ENCODE results near the gene MAP2K2. TPM values are rescaled to one million over a fixed set of nuclear protein-coding genes. Genes with fewer than 3 reads are reported as not detected.

The MAP2K2 gene
- total RNA-seq, 1 donor from 2014 or later = 154 TPM

DNA sequence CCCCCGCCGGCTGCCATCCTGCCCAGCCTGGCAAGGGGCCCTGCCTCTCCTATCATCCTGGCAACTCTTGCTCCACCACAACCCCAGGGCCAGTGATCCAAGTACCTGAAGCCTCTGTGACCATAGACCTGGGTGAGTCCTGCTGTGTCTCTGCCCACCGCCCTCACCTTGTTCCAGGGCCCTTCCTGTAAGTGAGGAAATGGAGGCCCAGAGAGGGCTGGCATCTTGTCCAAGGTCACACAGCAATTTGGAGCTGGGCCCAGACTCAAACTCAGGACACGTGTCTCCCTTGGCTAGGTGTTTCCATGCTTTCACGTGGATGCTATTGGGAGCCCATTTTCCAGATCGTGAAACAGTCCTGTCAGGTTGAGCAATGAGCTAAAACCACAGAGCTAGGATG, 33.2 kb upstream of the MAP2K2 start:
- peaks cover 10% of the 10 kb centered on the region for H3K4me1 Mint-ChIP-seq (ENCODE audit: low read depth)
- no peaks in the 10 kb centered on the region for H3K9me3 Mint-ChIP-seq (ENCODE audit: low read depth)
- TF ChIP-seq, protein P1, sequence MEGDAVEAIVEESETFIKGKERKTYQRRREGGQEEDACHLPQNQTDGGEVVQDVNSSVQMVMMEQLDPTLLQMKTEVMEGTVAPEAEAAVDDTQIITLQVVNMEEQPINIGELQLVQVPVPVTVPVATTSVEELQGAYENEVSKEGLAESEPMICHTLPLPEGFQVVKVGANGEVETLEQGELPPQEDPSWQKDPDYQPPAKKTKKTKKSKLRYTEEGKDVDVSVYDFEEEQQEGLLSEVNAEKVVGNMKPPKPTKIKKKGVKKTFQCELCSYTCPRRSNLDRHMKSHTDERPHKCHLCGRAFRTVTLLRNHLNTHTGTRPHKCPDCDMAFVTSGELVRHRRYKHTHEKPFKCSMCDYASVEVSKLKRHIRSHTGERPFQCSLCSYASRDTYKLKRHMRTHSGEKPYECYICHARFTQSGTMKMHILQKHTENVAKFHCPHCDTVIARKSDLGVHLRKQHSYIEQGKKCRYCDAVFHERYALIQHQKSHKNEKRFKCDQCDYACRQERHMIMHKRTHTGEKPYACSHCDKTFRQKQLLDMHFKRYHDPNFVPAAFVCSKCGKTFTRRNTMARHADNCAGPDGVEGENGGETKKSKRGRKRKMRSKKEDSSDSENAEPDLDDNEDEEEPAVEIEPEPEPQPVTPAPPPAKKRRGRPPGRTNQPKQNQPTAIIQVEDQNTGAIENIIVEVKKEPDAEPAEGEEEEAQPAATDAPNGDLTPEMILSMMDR (IDR thresholded peaks at IDR 0.05; ENCODE audit: unreplicated experiment) = no peak
- H3K27ac Mint-ChIP-seq = no peak overlapping the region
- no peak overlapping the region for H3K4me3 Mint-ChIP-seq (ENCODE audit: low read depth)
- no peak for DNase-seq (ENCODE audit: low spot score, unreplicated experiment)
- no peaks in the 10 kb centered on the region for H3K36me3 Mint-ChIP-seq (ENCODE audit: insufficient read depth)
- H3K27me3 Mint-ChIP-seq = no peaks in the 10 kb centered on the region

DNA sequence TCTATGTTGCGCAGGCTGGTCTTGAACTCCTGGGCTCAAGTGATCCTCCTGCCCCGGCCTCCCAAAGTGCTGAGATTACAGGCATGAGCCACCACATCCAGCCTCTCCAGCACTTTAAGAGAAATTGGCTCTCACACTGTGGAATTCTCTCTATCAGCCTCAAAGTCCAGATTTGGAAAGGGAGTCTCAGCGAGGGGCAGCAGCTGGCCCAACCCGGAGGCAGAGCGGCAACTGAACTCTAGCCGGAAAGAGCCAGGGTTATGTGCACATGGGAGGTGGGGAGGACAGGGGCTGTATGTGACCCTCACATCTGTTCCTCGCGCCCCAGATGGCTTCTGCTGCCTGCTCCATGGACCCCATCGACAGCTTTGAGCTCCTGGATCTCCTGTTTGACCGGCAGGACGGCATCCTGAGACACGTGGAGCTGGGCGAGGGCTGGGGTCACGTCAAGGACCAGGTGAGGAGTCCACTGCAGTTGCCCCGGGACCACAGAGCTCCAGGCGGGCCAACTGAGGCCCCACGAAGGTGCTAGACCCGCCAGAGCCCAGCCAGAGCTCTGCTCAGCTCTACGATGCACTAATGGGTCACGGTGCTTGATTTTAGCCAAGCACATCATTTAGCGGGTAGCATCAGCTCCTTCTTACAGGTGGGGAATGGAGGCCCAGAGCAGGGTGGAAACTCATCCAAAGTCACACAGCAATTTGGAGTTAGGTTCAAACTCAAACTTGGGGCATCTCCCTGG, 30.8 kb upstream of the MAP2K2 start:
- Mint-ChIP-seq H3K27ac (peak overlapping the region; percentile 20), H3K36me3 (ENCODE audit: insufficient read depth) (no peaks in the 10 kb centered on the region), H3K4me1 (ENCODE audit: low read depth) (peaks cover 10% of the 10 kb centered on the region), H3K9me3 (ENCODE audit: low read depth) (no peaks in the 10 kb centered on the region), H3K4me3 (ENCODE audit: low read depth) (no peak overlapping the region), H3K27me3 (no peaks in the 10 kb centered on the region)
- TF ChIP-seq, protein P1 (IDR thresholded peaks at IDR 0.05; ENCODE audit: unreplicated experiment) = no peak
- no peak for DNase-seq (ENCODE audit: low spot score, unreplicated experiment)

DNA sequence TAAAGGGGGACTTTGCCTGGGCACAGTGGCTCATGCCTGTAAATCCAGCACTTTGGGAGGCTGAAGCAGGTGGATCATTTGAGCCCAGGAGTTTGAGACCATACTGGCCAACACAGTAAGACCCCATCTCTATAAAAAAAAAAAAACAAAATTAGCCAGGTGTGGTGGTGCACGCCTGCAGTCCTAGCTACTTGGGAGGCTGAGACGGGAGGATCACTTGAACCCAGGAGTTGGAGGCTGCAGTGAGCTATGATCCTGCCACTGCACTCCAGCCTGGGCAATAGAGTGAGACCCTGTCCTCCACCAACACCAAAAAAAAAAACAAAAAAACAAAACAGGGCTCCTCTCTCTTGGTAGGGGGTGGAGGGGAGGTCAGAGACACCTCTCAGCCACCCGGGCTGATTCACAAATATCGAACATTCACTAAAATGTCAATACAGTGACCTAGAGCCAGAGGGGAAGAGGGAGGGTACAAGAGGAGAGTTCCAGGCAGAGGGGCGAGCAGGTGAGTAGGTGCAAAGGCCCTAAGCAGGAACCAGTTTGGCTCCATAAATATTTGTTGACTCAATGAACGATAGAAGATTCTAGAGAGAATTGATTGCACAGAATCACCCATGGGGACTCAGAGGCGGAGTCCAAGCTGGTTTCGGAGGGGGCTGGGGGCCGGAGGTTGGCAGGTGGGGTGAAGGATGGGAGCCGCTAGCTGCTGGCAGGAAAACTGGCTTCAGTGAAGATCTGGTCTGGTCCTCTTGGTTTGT, 28.5 kb upstream of the MAP2K2 start:
- no peak for DNase-seq (ENCODE audit: low spot score, unreplicated experiment)
- H3K4me3 Mint-ChIP-seq (ENCODE audit: low read depth) = no peak overlapping the region
- H3K9me3 Mint-ChIP-seq (ENCODE audit: low read depth) = no peaks in the 10 kb centered on the region
- peaks cover 3% of the 10 kb centered on the region for H3K27me3 Mint-ChIP-seq
- H3K36me3 Mint-ChIP-seq (ENCODE audit: insufficient read depth) = no peaks in the 10 kb centered on the region
- TF ChIP-seq, protein P1 (IDR thresholded peaks at IDR 0.05; ENCODE audit: unreplicated experiment) = no peak
- H3K4me1 Mint-ChIP-seq (ENCODE audit: low read depth) = peaks cover 10% of the 10 kb centered on the region
- H3K27ac Mint-ChIP-seq = peak overlapping the region; percentile 77

DNA sequence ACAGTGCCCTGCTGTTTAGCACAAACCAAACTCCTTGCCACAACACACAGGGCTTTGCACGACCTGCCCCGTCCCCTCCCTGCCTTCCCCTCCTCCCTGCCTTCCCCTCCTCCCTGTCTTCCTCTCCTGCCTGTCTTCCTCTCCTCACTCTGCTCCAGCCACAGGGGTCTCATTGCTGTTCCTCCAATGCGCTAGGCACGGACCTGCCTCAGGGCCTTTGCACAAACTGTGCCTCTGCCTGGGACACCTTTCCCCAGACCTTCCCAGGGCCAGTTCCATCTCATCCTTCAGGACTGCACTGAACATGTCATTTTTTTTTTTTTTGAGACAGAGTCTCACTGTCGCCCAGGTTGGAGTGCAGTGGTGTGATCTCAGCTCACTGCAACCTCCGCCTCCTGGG, 27.7 kb upstream of the MAP2K2 start:
- no peak overlapping the region for H3K4me3 Mint-ChIP-seq (ENCODE audit: low read depth)
- no peak for DNase-seq (ENCODE audit: low spot score, unreplicated experiment)
- peaks cover 3% of the 10 kb centered on the region for H3K27me3 Mint-ChIP-seq
- H3K36me3 Mint-ChIP-seq (ENCODE audit: insufficient read depth) = no peaks in the 10 kb centered on the region
- TF ChIP-seq, protein P1 (IDR thresholded peaks at IDR 0.05; ENCODE audit: unreplicated experiment) = no peak
- no peak overlapping the region for H3K27ac Mint-ChIP-seq
- H3K4me1 Mint-ChIP-seq (ENCODE audit: low read depth) = peaks cover 11% of the 10 kb centered on the region
- no peaks in the 10 kb centered on the region for H3K9me3 Mint-ChIP-seq (ENCODE audit: low read depth)

DNA sequence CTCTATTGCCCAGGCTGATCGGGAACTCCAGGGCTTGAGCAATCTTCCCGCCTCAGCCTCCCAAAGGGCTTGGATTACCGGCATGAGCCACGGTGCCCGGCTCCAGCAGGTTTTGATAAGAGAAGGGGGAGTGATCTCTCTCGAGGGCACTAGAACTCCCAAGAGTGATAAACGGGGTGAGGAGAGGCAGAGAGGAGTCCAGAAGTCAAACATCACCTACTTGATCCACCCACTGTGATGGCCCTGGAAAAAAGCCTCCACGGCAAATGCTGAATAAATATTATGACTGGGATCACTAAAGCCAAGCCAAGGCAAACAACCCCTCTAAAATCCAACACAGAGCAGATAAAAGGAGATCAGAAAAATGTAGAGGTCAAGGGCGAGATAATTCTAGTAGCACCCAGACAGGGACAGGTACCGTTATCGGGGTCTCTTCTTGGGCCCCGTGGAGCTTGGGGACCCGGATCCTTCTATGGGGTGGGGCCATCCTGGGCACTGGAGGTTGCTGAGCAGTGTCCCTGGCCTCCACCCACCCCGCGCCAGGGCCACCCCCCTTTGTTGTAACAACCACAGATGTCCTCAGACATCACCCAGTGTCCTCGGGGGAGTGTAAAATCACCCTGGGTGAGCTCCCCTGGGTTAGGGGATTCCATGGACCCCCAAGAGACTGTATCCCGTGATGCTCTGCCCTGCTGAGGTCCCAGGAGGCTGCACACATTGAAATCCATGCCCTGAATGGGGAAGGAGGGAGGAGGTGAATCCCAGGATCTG, 25.8 kb upstream of the MAP2K2 start:
- Mint-ChIP-seq H3K4me1 (ENCODE audit: low read depth) (peaks cover 11% of the 10 kb centered on the region), H3K9me3 (ENCODE audit: low read depth) (no peaks in the 10 kb centered on the region), H3K4me3 (ENCODE audit: low read depth) (no peak overlapping the region), H3K36me3 (ENCODE audit: insufficient read depth) (no peaks in the 10 kb centered on the region), H3K27ac (peak overlapping the region; percentile 47), H3K27me3 (peaks cover 5% of the 10 kb centered on the region)
- no peak for DNase-seq (ENCODE audit: low spot score, unreplicated experiment)
- TF ChIP-seq, protein P1 (IDR thresholded peaks at IDR 0.05; ENCODE audit: unreplicated experiment) = no peak
